Muscle layer of colon (tissue), 2 donors: ENCODE measurements around the gene SAA4.
"Not testable (repeated sequence)": the region's sequence is repeated elsewhere in the genome, so short reads cannot be mapped to it uniquely, and the experiment has no call there.

Source experiments
- H3K27ac ChIP-seq: one replicate; pipeline ENCODE4 v1.7.0; 2013; ENCODE audit warnings: low read depth, mild to moderate bottlenecking, low read length, moderate library complexity
- H3K27me3 ChIP-seq, 2 donors: one replicate each; pipeline ENCODE4 v1.7.0; 2013; ENCODE audit warnings: low read length in 2 of 2, mild to moderate bottlenecking in 2 of 2; ENCODE audit not compliant: insufficient read depth in 2 of 2, control insufficient read depth in 1 of 2
- H3K36me3 ChIP-seq: one replicate; pipeline ENCODE4 v1.7.0; 2013; ENCODE audit warnings: mild to moderate bottlenecking, low read length; ENCODE audit not compliant: insufficient read depth
- H3K4me1 ChIP-seq: one replicate; pipeline ENCODE4 v1.7.0; 2013; ENCODE audit warnings: mild to moderate bottlenecking, low read length; ENCODE audit not compliant: insufficient read depth
- H3K4me3 ChIP-seq, 2 donors: one replicate each; pipeline ENCODE4 v1.7.0; 2013; ENCODE audit warnings: low read length in 2 of 2, low read depth in 1 of 2, mild to moderate bottlenecking in 1 of 2, moderate library complexity in 1 of 2
- H3K9ac ChIP-seq: one replicate; pipeline ENCODE4 v1.7.0; 2013; ENCODE audit warnings: low read length
- H3K9me3 ChIP-seq: one replicate; pipeline ENCODE4 v1.7.0; 2013; ENCODE audit warnings: mild to moderate bottlenecking, low read length
- donor health status: abdominal sarcoma.
- donor health status: Adenocarcinoma of cecum.

SAA4 gene

DNA sequence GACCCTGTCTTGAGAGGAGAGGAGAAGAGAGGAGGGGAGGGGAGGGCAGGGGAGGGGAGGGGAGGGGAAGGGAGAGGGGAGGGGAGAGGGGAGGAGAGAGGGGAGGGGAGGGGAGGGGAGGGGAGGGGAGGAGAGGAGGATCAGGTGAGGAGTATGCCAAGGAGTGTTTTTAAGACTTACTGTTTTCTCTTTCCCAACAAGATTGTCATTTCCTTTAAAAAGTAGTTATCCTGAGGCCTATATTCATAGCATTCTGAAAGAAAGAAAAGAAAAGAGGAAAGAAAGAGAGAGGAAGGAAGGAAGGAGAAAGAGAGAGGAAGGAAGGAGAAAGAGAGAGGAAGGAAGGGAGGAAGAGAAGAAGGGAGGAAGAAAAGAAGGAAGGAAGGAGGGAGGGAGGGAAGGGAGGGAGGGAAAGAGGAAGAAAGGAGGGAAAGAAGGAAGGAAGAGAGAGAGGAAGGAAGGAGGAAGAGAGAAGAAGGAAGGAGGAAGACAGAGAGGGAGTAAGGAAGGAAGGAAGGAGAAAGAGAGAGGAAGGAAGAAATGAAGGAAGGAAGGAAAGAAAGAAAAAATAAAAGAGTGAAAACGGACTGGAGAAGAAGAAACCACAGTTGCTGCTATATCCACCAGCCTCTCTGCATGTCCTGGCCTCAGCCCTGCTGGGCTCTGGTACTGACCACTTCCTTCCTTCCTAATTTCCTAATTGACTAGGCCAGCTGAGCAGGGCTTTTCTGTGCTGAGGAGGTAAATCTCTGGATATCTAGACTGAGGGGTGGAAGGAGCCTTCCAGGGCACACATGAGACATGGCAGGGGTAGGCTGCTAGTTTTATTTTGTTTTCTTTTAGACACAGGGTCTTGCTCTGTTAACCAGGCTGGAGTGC is 28.3 kb upstream of the SAA4 start:
- Histone ChIP-seq H3K36me3 (no peaks in the 10 kb centered on the region), H3K4me3 (no peak overlapping the region), H3K4me1 (no peaks in the 10 kb centered on the region), H3K27ac (no peak overlapping the region), H3K27me3 (no peaks in the 10 kb centered on the region), H3K9ac (no peak overlapping the region), H3K9me3 (no peaks in the 10 kb centered on the region)

DNA sequence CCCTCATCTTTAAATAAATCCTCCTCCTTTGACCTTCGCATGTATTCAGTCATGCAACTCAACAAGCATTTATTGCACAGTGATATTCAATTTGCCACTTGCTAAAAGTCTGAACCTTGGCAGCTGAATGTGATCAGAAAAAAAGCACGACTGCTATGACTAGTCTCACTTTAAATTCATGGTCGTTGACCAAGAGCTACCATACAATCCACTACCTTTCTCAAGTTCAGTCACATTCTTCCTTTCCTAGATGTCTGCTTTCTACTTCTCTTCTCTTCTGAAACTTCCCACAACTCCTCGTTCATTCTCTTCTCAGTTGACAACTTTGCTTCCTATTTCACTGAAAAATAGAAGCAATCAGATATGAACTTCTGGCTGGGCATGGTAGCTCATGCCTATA is 27.4 kb upstream of the SAA4 start:
- no peaks in the 10 kb centered on the region for H3K4me1 ChIP-seq

DNA sequence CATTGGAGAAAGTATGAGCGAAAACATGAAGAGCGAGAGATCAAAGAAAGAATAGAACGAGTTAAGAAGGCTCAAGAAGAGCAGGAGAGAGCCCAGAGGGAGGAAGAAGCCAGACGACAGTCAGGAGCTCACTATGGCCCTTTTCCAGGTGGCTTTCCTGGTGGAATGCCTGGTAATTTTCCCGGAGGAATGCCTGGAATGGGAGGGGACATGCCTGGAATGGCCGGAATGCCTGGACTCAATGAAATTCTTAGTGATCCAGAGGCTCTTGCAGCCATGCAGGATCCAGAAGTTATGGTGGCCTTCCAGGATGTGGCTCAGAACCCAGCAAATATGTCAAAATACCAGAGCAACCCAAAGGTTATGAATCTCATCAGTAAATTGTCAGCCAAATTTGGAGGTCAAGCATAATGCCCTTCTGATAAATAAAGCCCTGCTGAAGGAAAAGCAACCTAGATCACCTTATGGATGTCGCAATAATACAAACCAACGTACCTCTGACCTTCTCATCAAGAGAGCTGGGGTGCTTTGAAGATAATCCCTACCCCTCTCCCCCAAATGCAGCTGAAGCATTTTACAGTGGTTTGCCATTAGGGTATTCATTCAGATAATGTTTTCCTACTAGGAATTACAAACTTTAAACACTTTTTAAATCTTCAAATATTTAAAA is 26.2 kb upstream of the SAA4 start:
- not testable (repeated sequence) for H3K36me3 ChIP-seq, H3K4me3 ChIP-seq, H3K9me3 ChIP-seq, H3K9ac ChIP-seq, H3K27me3 ChIP-seq, H3K4me1 ChIP-seq, H3K27ac ChIP-seq

More for the DNA sequence above, 27.4 kb upstream of the SAA4 start:
- no peaks in the 10 kb centered on the region for H3K27me3 ChIP-seq
- no peaks in the 10 kb centered on the region for H3K36me3 ChIP-seq
- no peaks in the 10 kb centered on the region for H3K9me3 ChIP-seq
- H3K9ac ChIP-seq, result no peak overlapping the region
- no peak overlapping the region for H3K4me3 ChIP-seq
- H3K27ac ChIP-seq, result no peak overlapping the region

DNA sequence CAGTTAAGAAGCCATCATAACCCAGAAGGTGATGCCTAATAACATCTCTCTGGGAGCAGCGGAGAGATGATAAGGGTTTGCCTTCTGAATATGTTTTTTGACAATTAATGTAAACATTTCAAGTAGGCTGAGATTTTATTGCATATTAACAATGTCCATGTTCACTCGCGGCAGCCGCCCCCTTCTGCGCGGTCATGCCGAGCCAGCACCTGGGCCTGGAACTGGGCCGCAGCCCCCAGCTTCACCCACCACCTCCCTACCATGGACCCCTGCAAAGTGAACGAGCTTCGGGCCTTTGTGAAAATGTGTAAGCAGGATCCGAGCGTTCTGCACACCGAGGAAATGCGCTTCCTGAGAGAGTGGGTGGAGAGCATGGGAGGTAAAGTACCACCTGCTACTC is 25.1 kb upstream of the SAA4 start:
- Histone ChIP-seq H3K4me1 (no peaks in the 10 kb centered on the region), H3K36me3 (no peaks in the 10 kb centered on the region)

DNA sequence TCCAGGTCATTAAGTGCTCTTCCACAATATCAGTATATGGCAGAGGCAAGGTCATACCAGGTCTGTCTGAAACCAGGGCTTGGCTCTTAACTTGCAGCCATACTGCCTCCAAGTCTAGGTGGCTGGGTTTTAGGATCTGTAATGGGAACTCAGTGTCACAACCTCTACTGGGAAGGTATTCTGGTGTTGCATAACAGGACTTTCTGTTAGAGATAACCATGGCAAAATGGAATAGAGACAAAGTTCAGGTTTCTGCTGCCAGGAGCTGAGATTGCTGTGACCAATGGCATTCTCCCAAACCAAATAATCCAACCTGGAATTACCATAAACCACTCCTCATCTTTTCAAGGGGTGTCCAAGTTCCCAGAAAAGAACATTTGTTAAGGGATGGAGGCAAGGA is 22.7 kb upstream of the SAA4 start:
- Histone ChIP-seq H3K9me3 (no peaks in the 10 kb centered on the region), H3K4me1 (no peaks in the 10 kb centered on the region), H3K27me3 (no peaks in the 10 kb centered on the region), H3K36me3 (no peaks in the 10 kb centered on the region), H3K9ac (no peak overlapping the region), H3K27ac (no peak overlapping the region), H3K4me3 (no peak overlapping the region)

More for the DNA sequence above, 25.1 kb upstream of the SAA4 start:
- Histone ChIP-seq H3K9ac (no peak overlapping the region), H3K27me3 (no peaks in the 10 kb centered on the region), H3K27ac (no peak overlapping the region), H3K9me3 (no peaks in the 10 kb centered on the region), H3K4me3 (no peak overlapping the region)

DNA sequence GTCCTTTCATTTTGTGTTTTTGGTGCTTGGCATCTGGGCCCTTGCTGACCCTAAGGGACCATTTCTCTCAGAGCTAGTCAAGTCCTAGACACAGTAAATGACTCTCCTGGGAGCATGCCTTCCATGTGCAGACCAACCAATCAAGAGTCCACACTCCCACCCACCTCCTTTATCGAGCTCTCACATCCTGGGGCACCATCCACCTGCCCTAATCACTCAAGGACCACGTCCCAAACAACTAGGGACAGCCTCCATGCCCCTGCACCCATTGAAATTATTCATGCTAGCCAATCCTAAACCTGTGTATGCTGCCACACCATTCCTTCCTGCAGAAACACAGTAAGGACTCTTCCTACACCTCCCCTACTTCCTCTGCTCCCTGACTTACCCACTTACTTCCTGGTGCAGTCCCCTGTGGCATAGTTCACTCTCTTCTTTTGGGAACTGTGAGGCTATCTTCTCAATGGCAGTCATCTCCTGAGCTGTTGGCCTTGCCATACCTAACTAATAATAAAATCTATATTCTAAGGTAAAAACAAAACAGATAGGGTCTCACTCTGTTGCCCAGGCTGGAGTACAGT is 18.3 kb upstream of the SAA4 start:
- Histone ChIP-seq H3K9ac (no peak overlapping the region), H3K4me3 (no peak overlapping the region), H3K9me3 (no peaks in the 10 kb centered on the region), H3K4me1 (no peaks in the 10 kb centered on the region), H3K27ac (no peak overlapping the region), H3K36me3 (no peaks in the 10 kb centered on the region), H3K27me3 (no peaks in the 10 kb centered on the region)

DNA sequence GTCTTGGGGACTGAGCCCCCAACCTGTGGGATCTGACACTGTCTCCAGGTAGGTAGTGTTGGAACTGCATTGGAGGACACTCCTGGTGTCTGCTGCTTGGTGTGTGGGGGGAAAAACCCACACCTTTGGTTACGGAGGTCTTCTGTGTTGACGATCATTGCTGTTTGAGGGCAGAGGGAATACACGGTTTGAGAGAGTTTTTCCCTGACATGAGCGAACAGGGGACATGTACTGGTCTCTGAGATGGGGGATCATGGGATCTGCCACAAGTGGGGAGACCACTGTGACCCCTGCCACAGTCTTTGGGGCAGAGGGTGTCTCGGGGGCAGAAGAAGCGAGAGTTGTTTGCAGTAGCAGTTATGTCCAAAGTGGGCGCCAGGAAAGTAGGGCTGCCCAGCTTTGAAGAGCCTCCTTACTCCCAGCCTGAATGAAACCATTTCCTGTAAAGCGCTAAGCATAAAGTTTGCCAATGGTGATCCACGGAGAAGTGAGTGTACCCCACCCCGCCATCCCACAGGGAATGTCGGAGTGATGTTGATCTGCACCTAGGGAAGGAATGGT is 17.3 kb upstream of the SAA4 start:
- H3K27me3 ChIP-seq, result no peaks in the 10 kb centered on the region
- H3K27ac ChIP-seq, result no peak overlapping the region
- no peak overlapping the region for H3K9ac ChIP-seq
- no peaks in the 10 kb centered on the region for H3K36me3 ChIP-seq
- H3K9me3 ChIP-seq, result no peaks in the 10 kb centered on the region
- no peaks in the 10 kb centered on the region for H3K4me1 ChIP-seq
- no peak overlapping the region for H3K4me3 ChIP-seq

DNA sequence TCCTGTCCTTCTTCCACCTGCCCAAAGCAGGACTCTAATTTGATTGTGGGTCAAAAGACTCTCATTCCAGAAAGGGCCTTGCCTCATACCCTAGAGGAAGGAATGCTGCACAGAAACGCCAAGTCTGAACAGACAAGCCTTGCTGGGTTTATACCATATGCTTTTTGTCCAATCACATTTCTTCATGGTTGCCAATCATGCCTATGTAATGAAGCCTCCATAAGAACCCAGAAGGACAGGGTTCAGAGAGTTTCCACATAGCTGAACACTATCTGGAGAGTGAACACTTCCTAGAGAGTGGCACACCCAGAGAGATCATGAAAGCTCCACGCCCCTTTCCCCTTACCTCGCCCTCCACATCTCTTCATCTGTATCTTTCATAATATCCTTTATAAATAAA is 16.6 kb upstream of the SAA4 start:
- Histone ChIP-seq H3K27me3 (no peaks in the 10 kb centered on the region), H3K36me3 (no peaks in the 10 kb centered on the region), H3K9me3 (no peaks in the 10 kb centered on the region), H3K4me3 (no peak overlapping the region), H3K4me1 (no peaks in the 10 kb centered on the region), H3K27ac (no peak overlapping the region), H3K9ac (no peak overlapping the region)

DNA sequence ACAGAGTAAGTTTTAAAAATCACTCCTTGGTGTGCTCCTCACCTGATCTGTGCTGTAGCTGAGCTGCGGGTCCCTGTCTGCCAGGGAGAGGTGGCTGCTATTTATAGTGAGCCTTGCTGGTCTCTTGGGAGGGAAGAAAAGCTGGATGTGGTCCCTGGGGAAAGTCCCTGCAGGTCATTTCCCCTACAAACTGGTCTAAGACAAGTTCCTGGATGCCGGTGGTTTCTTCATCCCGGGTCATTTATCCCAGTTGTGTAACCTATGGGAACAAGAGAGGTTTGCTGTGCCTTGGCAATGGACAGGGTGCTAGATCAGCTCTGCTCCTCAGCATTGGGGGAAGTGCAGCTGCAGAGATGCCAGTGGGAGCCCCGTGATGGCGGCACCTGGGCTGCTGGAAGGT is 12.0 kb upstream of the SAA4 start, which contains the start of gene SAA2:
Gene SAA2 (minus strand): TSS at position 108 of the 400 bp plus-strand sequence. CDS start 657 bp downstream, outside the sequence.
- Histone ChIP-seq H3K9me3 (no peaks in the 10 kb centered on the region), H3K4me1 (no peaks in the 10 kb centered on the region), H3K27me3 (no peaks in the 10 kb centered on the region), H3K9ac (no peak within 1 kb of the TSS), H3K4me3 (no peak within 1 kb of the TSS), H3K27ac (no peak within 1 kb of the TSS), H3K36me3 (no peaks in the 10 kb centered on the region)

DNA sequence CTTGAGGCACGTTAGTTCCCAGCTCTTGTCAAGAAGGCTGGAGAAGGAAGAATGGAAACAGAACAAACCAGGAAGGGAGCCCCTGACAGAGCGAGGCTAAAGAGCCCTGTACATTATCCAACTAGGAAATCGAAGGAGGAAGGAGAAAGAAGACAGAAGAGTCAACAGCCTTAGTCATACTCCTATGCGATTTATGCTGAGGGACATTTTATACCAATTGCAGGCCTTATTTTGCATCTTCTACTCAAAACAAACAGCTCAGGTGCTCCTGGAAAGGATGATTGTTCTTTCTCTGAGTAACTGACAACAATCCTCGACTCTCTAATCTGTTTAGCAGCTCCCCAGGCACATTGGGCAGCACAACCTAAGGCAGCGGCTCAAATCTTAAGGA is 10.6 kb upstream of the SAA4 start:
- H3K27ac ChIP-seq, H3K36me3 ChIP-seq, H3K9me3 ChIP-seq, H3K9ac ChIP-seq, H3K4me3 ChIP-seq, H3K4me1 ChIP-seq, H3K27me3 ChIP-seq: not testable (repeated sequence)

DNA sequence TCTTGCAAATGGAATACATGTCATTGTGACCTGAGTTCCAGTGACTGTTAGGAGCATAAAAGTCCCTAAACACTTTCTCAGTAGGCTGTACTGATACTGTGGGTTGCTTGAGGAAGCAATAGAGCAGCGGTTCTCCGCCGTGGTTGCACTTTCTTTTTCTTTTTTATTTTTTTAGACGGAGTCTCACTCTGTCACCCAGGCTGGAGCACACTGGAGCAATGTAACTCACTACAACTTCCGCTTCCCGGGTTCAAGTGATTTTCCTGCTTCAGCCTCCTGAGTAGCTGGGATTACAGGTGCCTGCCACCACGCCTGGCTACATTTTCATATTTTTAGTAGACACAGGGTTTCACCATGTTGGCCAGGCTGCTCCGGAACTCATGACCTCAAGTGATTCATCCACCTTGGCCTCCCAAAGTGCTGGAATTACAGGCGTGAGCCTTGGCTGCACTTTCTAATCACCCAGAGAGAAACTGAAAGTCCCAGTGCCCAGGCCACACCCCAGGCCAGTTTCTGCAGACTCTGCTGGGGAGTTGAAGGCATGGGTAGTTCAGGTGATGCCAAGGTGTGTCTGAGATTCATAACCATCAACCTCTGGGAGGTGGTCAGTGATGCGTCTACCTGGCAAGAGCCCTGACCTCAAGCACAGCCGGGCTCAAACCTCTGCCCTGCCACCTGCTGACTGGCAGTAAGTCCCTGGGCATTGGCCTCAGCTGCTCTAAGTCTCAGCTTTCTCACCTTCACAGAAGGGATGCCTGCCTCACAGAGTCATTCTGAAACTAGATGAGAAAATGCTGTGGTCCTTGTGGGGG is 10.0 kb upstream of the SAA4 start:
- H3K4me1 ChIP-seq, H3K9me3 ChIP-seq, H3K27ac ChIP-seq, H3K4me3 ChIP-seq, H3K9ac ChIP-seq, H3K27me3 ChIP-seq, H3K36me3 ChIP-seq: not testable (repeated sequence)
